Measurements from ENCODE around the gene HM13. TPM values are rescaled to one million over a fixed set of nuclear protein-coding genes. Genes with fewer than 3 reads are reported as not detected.

The HM13 gene
- total and polyA plus RNA-seq, 9 of the 15 experiments (the other 6 are each of a cell fraction or from before 2014, with no cell fraction given), result 7.7 to 136 (median 74.5) TPM

GRCh38 chr20:31547017-31547675 is 32.9 kb downstream of the HM13 start (continued):
- TF ChIP-seq HBP1 (CRISPR knock-in tag; IDR thresholded peaks at IDR 0.05) (no peak), CREB1 (IDR thresholded peaks at IDR 0.05) (peak; percentile 90), CREB1 (CRISPR knock-in tag; IDR thresholded peaks at IDR 0.05) (peak; percentile 92), MNT (conservative IDR thresholded peaks at IDR 0.05) (peak; percentile 65 to 79; a peak in 3 of 4 replicates), CEBPG (CRISPR knock-in tag; IDR thresholded peaks at IDR 0.05) (no peak), CEBPG (tag; conservative IDR thresholded peaks at IDR 0.05 in 1 of 2, IDR thresholded peaks at IDR 0.05 in 1 of 2) (no peak), ZC3H4 (CRISPR knock-in tag; IDR thresholded peaks at IDR 0.05; ENCODE audit: borderline replicate concordance) (no peak), SIRT6 (IDR thresholded peaks at IDR 0.05; ENCODE audit: low read depth, low read length) (no peak), MAFG (tag; conservative IDR thresholded peaks at IDR 0.05) (no peak), ZBTB33 (CRISPR knock-in tag; IDR thresholded peaks at IDR 0.05) (peak; percentile 64), MITF (IDR thresholded peaks at IDR 0.05) (no peak), TCF15 (CRISPR knock-in tag; IDR thresholded peaks at IDR 0.05) (no peak), FOS (IDR thresholded peaks at IDR 0.05; ENCODE audit: extremely low read depth, insufficient read length) (no peak), PURB (CRISPR knock-in tag; IDR thresholded peaks at IDR 0.05; ENCODE audit: low read depth) (no peak), GATA2 (CRISPR knock-in tag; IDR thresholded peaks at IDR 0.05) (no peak), MECOM (CRISPR knock-in tag; IDR thresholded peaks at IDR 0.05) (no peak), CREB3L1 (IDR thresholded peaks at IDR 0.05; ENCODE audit: borderline replicate concordance, low read depth) (peak; percentile 98), ZNF79 (CRISPR knock-in tag; IDR thresholded peaks at IDR 0.05; ENCODE audit: low read depth) (no peak), CSDE1 (IDR thresholded peaks at IDR 0.05) (no peak)
